ENCODE data around the gene NXT2.
A peak's percentile ranks its signal among the peaks of the same experiment; 100 is the strongest.

NXT2 gene

DNA sequence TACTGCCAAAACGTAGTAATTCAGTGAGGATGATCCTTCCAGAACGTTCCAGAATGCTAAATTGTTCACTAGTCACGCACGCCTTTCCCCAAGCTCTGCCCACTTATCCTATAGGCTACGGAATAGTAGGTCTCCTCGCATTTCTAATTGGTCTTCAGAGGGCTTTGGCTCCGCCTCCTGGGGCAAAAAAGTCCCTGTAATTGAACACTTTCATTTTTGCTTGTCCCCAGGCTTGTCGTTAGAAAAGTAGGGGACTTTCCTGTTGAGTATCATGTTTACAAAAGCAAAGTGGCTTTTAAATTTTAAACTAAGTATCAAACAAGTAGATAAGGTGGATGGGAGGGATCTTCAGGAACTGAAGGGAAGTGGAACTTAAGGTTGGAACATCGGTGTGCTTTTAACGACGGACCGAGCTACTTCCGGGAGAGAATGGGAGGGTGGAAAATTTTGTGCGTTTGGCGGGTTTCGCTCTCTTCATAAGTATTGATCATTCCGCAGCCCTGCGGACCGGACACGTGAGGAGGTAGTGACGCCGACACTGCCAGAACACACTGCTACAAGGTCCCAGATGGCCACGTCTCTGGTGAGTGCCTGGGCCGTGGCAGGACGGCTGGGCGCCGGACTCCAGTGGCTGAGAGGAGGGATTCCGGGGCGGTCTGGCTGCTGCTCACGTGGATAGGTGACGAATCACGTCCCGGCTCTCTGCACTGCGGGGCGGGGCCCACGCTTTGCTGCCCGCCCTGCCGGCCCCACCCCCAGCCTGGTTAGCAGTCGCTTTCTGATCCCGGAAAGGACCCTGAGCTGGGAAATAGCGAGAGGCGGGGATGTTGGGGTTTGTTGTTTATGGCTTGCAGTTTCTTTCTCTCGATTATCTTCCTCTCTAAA, at the start of gene NXT2:
NXT2 (plus strand) TSS at position 406 of the 885 bp plus-strand sequence; CDS start at position 569, 163 bp downstream.
- TF ChIP-seq ZFP3 (CRISPR knock-in tag; IDR thresholded peaks at IDR 0.05) = no peak
- no peak for TF ChIP-seq ZC3H10 (CRISPR knock-in tag; IDR thresholded peaks at IDR 0.05)
- no peak for TF ChIP-seq RARB (CRISPR knock-in tag; IDR thresholded peaks at IDR 0.05)
- TF ChIP-seq, protein P1, sequence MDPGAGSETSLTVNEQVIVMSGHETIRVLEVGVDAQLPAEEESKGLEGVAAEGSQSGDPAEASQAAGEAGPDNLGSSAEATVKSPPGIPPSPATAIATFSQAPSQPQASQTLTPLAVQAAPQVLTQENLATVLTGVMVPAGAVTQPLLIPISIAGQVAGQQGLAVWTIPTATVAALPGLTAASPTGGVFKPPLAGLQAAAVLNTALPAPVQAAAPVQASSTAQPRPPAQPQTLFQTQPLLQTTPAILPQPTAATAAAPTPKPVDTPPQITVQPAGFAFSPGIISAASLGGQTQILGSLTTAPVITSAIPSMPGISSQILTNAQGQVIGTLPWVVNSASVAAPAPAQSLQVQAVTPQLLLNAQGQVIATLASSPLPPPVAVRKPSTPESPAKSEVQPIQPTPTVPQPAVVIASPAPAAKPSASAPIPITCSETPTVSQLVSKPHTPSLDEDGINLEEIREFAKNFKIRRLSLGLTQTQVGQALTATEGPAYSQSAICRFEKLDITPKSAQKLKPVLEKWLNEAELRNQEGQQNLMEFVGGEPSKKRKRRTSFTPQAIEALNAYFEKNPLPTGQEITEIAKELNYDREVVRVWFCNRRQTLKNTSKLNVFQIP (CRISPR knock-in tag; IDR thresholded peaks at IDR 0.05; ENCODE audit: borderline replicate concordance, low read depth) = no peak; the same call in 1 of the 2 replicates
- no peak for TF ChIP-seq ZFP30 (CRISPR knock-in tag; IDR thresholded peaks at IDR 0.05)
- no peak for TF ChIP-seq BACH2 (CRISPR knock-in tag; IDR thresholded peaks at IDR 0.05; ENCODE audit: borderline replicate concordance)
- TF ChIP-seq TCF4 (CRISPR knock-in tag; IDR thresholded peaks at IDR 0.05; ENCODE audit: borderline replicate concordance) = no peak
- TF ChIP-seq ISL1 (CRISPR knock-in tag; IDR thresholded peaks at IDR 0.05) = no peak
- TF ChIP-seq CSDC2 (CRISPR knock-in tag; IDR thresholded peaks at IDR 0.05) = no peak
- no peak for TF ChIP-seq OSR1 (CRISPR knock-in tag; IDR thresholded peaks at IDR 0.05)
- no peak for TF ChIP-seq ZNF565 (CRISPR knock-in tag; conservative IDR thresholded peaks at IDR 0.05; ENCODE audit: low read depth)
- no peak for TF ChIP-seq TOX (CRISPR knock-in tag; IDR thresholded peaks at IDR 0.05; ENCODE audit: borderline replicate concordance)
- TF ChIP-seq ARNTL (CRISPR knock-in tag; IDR thresholded peaks at IDR 0.05; ENCODE audit: borderline replicate concordance, low read depth) = no peak
- no peak for TF ChIP-seq ZNF70 (CRISPR knock-in tag; IDR thresholded peaks at IDR 0.05)
- TF ChIP-seq, protein P2, sequence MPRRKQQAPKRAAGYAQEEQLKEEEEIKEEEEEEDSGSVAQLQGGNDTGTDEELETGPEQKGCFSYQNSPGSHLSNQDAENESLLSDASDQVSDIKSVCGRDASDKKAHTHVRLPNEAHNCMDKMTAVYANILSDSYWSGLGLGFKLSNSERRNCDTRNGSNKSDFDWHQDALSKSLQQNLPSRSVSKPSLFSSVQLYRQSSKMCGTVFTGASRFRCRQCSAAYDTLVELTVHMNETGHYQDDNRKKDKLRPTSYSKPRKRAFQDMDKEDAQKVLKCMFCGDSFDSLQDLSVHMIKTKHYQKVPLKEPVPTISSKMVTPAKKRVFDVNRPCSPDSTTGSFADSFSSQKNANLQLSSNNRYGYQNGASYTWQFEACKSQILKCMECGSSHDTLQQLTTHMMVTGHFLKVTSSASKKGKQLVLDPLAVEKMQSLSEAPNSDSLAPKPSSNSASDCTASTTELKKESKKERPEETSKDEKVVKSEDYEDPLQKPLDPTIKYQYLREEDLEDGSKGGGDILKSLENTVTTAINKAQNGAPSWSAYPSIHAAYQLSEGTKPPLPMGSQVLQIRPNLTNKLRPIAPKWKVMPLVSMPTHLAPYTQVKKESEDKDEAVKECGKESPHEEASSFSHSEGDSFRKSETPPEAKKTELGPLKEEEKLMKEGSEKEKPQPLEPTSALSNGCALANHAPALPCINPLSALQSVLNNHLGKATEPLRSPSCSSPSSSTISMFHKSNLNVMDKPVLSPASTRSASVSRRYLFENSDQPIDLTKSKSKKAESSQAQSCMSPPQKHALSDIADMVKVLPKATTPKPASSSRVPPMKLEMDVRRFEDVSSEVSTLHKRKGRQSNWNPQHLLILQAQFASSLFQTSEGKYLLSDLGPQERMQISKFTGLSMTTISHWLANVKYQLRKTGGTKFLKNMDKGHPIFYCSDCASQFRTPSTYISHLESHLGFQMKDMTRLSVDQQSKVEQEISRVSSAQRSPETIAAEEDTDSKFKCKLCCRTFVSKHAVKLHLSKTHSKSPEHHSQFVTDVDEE (CRISPR knock-in tag; IDR thresholded peaks at IDR 0.05) = no peak
- ATAC-seq = peak; percentile 99

DNA sequence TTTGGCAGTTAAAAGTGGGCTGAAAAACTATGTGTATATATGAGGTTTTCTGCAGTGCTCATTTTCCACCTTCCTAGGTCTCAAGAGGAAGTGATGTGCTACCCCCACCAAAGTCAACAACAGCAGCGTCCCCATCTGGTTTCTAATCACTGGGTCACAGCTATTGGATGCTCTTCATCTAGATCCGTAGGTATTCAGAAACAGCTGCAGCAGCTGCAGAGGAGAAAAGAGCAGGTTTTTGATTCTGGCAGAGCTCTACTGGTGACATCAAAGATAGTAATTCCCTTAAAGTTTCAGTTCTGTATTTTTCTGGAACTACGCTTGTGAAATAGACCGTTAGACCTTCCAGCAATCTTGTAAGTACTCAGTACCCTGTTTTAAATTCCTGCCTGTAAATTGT, 49.0 kb upstream of the NXT2 start:
- no peak for ATAC-seq
- TF ChIP-seq, protein P3, sequence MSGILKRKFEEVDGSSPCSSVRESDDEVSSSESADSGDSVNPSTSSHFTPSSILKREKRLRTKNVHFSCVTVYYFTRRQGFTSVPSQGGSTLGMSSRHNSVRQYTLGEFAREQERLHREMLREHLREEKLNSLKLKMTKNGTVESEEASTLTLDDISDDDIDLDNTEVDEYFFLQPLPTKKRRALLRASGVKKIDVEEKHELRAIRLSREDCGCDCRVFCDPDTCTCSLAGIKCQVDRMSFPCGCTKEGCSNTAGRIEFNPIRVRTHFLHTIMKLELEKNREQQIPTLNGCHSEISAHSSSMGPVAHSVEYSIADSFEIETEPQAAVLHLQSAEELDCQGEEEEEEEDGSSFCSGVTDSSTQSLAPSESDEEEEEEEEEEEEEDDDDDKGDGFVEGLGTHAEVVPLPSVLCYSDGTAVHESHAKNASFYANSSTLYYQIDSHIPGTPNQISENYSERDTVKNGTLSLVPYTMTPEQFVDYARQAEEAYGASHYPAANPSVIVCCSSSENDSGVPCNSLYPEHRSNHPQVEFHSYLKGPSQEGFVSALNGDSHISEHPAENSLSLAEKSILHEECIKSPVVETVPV (CRISPR knock-in tag; IDR thresholded peaks at IDR 0.05) = no peak
- TF ChIP-seq RARB (CRISPR knock-in tag; IDR thresholded peaks at IDR 0.05) (no peak), PPARA (CRISPR knock-in tag; IDR thresholded peaks at IDR 0.05; ENCODE audit: borderline replicate concordance) (no peak), ZNF8 (CRISPR knock-in tag; IDR thresholded peaks at IDR 0.05) (no peak), TOX (CRISPR knock-in tag; IDR thresholded peaks at IDR 0.05; ENCODE audit: borderline replicate concordance) (no peak)
- TF ChIP-seq, protein P1 (CRISPR knock-in tag; IDR thresholded peaks at IDR 0.05; ENCODE audit: borderline replicate concordance, low read depth) = no peak

DNA sequence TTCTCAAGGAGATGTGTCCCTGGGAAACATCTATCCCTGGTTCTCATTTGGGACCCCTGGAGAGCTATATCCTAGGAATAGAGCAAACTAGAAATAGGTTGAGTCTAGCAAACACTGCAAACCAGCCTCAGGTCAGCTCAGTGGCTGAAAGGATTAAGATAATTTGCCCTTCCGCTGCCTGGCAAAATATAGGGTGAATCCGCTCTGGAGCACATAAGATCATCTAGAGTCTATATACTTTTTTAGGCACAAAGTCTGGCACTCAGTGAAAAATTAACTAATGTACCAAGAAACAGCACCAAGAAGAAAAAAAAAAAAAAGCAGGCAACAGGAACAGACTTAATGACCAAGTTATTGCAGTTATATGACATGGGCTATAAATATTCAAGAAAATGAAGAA, 47.5 kb upstream of the NXT2 start:
- TF ChIP-seq, protein P1 (CRISPR knock-in tag; IDR thresholded peaks at IDR 0.05; ENCODE audit: borderline replicate concordance, low read depth) = no peak
- TF ChIP-seq, protein P2 (CRISPR knock-in tag; IDR thresholded peaks at IDR 0.05) = no peak
- TF ChIP-seq, protein P3 (CRISPR knock-in tag; IDR thresholded peaks at IDR 0.05) = no peak
- TF ChIP-seq RARB (CRISPR knock-in tag; IDR thresholded peaks at IDR 0.05) = no peak
- no peak for TF ChIP-seq PPARA (CRISPR knock-in tag; IDR thresholded peaks at IDR 0.05; ENCODE audit: borderline replicate concordance)
- TF ChIP-seq ZC3H10 (CRISPR knock-in tag; IDR thresholded peaks at IDR 0.05) = no peak
- no peak for TF ChIP-seq ZNF70 (CRISPR knock-in tag; IDR thresholded peaks at IDR 0.05)
- TF ChIP-seq SNAI2 (CRISPR knock-in tag; IDR thresholded peaks at IDR 0.05) = no peak
- TF ChIP-seq BACH2 (CRISPR knock-in tag; IDR thresholded peaks at IDR 0.05; ENCODE audit: borderline replicate concordance) = no peak
- ATAC-seq = no peak

Measured in SK-N-SH treated with all-trans-retinoic acid at 6 μM for 48 hours (cell line).